HG02623 (cell line): Measurements from ENCODE around the gene ETV1.
A peak's percentile ranks its signal among the peaks of the same experiment; 100 is the strongest.

Experiments
- ATAC-seq: cut with Tn5 transposase; IDR thresholded peaks from one replicate; pipeline ENCODE4 v1.9.1; 2021; ENCODE audit warnings: moderate library complexity; ENCODE audit not compliant: unreplicated experiment

The ETV1 gene

DNA sequence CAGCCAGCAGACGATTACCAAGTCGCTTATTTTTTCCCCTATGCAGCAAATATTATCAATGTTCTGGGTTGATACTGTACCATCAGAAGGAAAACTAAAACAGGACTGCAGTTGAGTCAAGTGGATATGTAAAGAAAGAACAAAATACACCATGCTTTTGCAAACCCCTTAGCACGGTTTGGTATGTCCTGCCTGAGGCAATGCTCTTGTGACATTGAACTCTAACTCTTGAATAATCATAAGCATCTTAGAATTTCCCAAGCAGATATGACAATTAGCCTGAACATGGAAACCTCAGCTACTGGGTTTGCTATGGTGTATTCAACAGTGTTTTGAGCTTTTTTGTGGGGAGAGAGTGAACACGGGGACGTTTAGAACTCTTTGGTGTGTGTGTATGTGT, 107.4 kb downstream of the ETV1 start:
- ATAC-seq: no peak

DNA sequence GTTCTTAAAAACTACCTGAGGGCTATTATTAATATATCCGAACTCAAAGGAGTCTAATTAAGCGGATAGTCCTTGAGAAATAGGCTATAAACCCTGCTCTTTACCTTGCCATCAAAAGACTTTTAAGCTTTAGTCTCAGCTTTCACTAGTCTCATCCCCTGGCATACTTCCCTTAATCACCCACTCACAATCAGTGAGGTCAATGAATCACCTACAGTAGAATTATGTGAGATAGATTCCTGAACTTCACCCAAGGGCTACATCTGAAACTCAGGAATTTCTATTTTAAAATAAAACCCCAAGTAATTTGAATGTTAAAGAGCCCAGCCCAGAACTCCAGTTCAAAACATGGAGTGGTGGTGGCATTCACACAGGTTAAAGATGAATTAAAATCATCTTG, 108.7 kb downstream of the ETV1 start:
- no peak for ATAC-seq

DNA sequence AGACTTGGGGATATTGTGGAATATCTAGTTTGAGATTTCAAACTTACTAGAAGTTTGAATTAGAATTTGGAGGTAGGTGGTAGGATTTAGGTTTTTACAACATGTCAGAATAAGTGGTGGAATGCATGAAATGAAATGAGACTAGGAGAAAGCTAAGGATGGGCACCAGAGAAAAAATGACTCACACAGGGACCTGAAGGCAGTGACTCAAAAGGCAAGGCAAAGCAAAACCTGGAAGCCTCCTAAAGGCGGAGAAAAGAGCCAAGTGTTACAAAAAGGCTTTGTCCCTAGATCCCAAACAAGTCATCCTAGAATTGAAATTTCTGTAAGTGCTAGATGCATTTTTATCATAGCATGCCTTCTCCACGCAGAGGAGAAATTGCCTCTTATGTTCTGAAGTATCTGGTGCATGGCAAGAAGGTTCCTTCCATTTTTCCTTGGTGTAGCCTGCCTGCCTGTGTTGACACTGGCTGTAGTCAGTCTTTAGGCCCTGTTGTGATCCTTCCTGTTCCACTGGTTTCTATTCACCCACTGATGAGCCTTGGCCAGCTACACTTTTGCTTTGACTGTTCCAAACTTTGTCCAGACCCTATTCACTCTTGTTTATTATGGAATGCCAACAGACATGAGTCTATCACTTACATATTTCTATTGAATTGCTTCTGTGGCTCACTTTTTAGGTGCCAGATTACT, 109.3 kb downstream of the ETV1 start:
- no peak for ATAC-seq

DNA sequence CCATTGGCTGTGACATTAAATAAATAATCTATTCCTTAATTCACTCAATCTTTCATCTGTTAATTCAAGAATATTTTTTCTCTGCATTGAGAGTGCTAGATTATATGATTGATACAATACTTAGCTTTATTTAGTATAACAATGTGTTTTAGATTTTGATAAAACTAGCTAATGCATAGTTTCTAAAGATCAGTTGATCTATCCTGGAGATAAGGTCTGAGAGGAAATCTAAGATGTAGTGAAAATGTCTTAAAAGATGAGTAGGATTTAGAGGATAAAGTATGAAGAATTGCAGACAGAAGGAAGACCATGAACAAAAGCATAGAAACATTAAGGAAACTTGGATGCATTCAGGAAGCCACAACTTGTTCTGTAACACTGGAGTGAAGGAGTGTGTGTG, 110.3 kb downstream of the ETV1 start:
- ATAC-seq: no peak

DNA sequence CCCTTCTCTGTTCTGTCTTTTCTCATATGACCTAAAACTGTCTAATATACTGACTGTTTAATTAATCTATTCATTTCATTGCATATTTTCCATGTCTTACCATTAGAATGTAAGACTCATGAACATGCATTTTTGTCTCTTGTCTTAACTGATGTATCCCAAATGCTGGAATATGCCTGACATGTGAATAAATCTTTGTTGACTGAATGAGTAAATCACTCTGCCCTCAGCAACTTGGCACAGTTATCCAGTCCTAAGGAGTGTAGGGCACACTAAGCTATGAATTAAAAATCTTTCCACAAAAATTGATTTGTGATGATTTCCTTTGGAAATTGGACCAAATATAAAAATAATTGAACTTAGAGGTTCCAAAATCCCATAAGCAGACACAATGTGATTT, 111.3 kb downstream of the ETV1 start:
- no peak for ATAC-seq

DNA sequence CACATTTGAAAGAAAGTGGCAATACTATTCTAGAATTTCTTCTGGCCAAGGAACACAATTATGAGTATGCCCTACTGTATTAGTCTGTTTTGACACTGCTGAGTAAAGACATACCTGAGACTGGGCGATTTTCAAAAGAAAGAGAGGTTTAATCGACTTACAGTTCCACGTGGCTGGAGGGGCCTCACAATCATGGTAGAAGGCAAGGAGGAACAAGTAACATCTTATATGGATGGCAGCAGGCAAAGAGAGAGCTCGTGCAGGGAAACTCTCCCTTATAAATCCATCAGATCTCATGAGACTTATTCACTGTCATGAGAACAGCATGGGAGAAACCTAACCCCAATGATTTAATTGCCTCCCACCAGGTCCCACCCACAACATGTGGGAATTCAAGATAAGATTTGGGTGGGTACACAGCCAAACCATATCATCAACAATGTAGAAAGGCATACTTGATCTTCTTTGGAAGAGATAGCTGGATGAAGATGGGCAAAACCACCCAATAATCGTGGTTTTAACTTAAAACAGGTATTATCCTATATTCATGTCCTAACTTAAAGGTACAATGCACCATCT, 113.9 kb downstream of the ETV1 start:
- ATAC-seq: no peak

DNA sequence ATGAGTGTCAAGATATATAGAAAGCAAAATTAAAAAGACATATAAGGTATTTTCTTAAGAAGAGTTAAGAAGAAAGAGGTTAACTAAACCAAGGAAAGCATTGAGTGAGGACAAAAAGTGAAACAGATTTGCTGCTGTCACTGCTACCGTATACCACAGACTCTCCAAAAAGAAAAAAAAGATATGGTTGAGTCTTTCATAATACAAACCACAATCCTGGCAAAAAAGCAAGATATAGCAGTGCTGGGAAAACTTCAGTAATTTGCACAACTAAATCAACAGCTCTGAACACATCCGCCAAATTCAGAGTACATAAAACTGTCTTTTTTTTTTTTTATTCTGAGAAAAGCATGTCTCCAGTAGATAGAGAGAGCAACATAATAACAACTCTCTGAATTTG, 114.7 kb downstream of the ETV1 start:
- no peak for ATAC-seq

DNA sequence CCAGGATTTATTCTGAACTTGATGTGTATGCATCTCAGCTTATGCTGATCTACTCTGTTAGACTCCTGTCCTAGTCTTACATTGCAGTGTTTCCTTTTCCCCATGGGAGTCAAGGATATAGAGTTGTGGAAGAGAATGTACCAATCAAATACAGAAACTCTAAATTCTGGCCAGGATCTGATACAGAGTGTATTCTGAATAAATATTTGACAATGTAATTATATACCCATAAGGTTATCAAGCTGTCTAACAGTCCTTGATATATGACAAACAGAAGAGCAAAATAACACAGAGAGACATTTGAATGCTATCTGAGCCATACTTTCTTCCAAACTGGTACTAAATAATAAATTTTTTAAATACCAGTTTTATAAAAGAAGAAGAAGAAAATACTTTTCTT, 116.8 kb downstream of the ETV1 start:
- ATAC-seq: no peak

DNA sequence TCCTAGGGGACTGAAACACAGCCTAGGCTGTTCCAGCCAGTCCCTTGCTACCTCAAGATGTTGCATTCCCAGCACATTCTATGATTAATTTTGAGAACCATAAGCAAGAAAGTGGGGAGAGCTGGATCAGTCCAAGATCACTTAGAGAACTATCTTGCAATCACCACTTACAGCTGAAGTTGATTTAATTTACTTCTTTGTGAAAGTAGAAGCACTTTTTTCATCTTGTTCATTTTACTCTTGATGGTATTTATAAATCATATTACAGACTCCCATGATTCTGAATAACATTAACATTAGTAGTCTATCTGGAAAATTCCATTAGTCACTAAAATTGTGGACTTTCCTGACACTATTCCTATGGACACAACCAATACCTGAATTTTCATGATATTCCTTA, 118.5 kb downstream of the ETV1 start:
- no peak for ATAC-seq

DNA sequence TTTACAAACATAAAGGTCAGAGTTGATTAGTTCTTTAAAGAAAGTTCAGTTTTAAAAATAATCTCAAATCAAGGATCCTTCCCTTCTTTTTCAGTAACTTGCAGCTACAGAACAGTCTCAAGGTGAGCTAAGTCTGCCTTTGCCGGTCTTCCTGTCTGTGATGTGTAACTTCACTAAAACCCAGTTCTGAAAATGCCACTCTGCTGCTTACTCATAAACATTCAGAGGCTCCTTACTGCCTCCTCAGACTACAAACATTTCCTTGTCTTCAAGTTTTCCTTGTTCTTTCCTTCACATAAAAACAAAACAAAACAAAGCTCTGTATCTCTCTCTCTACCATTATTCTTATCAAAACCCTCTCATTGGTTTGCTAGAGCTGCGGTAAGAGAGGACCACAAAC, 128.7 kb downstream of the ETV1 start:
- ATAC-seq: no peak

DNA sequence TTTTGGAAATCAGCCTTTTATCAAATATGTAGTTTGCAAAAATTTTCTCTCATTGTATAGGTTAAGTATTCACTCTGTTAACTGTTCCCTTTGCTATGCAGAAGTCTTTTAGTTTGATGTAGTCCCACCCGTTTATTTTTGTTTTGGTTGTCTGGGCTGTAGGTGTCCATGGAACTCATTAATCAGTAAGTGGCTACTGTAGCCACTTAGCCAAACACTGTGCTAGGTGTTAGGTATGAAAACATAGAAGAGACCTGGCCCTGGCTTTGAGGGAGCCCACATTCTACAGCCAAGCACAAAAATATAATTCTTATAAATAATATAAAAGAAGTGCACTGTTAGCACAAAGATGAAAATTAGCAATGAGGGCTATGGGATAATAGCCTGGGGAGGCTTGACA, 133.5 kb downstream of the ETV1 start:
- no peak for ATAC-seq

DNA sequence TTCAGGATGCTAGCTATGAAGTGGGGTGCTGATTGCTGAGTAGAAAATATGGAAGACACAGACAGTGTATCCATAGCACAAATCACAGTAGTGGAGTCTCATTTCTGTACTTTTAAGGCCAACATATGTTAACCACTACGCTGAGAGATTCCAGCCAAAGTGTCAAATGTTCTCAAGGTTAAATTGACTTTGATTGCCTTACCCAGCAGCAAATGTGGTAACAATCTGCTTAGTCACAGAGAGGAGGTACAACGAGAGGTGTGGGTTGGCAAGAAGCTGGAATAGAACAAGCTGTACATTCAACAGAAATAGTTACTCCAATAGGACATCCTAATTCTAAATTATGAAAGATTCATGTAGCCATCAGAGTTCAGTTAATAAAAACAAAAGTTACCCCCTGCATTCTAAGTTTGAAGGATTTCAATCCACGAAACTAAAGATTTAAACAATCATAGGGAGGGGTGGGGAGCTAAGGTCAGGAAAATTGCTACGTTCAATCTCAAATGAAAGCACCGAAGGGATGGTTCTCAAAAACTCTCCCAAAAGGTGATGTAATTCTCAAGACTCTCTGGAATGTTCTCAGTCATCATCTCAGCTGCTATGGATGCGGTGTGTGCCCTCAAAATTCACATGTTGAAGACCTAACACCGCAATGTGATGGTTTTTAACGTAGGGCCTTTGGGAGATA, 137.0 kb downstream of the ETV1 start:
- no peak for ATAC-seq

DNA sequence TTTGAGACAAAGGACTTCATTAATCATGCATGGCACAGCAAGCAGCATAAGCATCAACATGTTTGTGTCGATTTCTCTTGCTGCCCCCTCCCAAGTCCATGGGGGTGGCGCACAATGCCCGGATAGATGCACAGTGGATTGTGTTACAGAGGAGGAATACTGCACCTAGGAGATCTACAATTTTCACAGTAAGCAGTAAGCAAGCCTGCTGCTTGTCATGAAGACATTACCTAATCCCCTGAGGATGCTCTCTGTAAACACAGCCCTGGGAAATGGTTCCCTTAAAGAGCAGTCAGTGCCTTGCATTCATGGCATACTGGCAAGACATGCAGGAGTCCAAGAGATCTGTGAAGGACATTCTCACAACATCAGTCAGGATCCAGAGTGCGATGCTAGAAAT, 137.7 kb downstream of the ETV1 start:
- ATAC-seq: no peak

DNA sequence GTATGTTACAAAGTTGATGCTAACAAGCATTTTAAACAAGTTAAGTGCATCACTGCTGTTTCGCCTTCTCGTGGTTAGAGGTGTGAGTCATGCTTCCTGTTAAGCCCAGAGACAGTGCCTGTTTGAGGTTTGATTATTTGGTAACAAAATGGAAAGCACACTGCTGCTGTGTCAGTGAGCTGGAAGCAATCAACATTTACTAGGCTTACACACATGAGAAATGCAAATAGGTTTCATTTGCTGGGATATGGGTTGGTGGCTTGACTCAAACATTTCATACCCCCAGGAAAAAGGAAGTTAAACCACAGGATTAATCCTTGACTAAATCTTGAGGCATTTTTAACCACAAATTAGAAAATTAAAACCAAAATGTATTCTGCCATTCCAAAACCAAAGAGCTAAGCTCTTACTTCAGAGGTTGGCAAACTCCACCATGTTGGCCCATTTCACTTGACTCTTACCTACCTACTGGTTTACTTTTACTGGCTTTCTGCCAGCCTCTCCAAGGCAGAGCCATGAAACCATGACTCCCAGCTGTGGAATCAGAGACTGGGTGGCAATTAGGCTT, 139.2 kb downstream of the ETV1 start:
- peak; percentile 83 for ATAC-seq

DNA sequence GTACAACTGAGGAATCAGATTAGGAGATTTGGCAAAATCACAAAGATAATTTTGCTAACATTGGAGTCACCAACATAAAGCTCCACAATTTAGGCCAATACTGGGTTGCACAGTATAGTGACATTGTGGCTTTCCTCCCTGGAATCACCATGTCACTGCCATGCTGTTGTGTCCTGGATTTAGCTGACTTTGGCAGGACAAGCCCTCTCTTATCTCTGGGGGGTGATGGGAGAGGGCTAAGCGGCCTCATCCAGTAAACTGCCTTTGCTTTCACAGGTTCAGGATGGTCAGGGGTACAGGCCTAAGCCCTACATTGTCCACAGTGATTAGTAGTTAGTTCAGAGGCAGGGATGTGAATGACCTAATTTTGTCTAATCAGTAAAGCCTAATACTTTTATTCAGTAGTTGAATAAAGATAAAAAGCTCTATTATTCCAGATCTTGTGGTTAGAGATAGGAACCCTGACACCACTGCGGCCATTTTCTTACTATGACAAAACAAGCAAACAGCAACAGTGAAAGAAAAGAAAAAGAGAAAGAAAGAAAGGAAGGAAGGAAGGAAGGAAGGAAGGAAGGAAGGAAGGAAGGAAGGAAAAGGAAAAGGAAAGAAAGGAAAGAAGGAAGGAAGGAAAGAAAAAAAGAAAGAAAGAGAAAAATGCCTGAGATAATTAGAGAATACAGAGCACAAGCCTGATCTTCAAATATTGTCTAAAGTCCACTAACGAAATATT, 140.1 kb downstream of the ETV1 start:
- ATAC-seq: no peak

DNA sequence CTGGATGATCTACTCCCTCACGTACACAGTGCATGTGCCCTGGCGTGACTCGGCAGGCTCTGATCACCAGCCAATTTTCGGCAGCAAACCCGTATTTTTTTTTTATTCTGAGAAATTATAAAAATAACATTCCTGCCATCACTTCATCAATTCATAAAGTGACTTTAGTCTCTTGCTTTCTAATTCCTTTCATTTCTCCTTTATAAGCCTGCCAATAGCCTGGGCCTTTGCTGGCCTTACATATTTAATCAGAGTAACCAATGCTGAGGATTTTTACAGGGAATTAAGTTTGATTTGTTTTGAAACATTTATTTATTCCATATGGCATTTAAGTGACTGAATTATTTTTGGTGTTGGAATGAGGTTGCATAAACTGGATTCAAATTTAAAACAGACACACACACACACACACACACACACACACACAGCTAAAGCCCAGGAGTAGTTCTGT, 140.8 kb downstream of the ETV1 start:
- ATAC-seq: no peak

DNA sequence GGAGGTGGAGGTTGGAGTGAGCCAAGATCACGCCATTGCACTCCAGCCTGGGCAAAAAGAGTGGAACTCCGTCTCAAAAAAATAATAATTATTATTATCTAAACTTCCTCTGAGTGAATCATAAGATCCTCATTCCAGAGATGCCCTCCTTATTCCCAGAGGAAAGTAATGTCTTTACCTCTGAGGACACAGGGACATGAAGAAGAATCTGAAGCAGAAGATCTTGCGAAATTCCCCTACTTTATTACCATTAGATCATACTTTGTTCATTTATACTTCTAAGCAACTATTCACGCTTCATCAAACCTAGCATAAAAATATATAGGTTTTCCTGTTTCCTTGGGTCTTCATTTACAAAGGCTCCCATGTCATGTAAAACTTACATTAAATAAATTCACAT, 143.1 kb downstream of the ETV1 start:
- ATAC-seq: no peak

DNA sequence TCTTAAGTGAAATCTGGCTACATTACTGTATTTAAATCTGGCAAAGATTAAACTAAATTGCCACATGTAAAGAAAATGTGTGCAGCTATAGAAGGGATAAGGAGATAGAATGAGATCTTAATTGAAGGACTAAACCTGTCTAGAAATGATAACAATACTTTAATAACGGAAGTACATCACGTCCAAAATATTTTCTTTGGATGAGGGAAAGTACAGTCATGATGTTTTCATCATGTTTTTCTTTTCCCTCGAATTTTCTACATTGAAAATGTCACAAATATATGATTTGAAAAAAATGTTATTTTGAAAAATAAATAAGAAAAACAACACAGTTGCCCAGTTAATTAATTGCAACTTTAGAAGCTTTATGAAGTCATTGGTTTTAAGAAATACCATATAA, 143.9 kb downstream of the ETV1 start:
- ATAC-seq: no peak

DNA sequence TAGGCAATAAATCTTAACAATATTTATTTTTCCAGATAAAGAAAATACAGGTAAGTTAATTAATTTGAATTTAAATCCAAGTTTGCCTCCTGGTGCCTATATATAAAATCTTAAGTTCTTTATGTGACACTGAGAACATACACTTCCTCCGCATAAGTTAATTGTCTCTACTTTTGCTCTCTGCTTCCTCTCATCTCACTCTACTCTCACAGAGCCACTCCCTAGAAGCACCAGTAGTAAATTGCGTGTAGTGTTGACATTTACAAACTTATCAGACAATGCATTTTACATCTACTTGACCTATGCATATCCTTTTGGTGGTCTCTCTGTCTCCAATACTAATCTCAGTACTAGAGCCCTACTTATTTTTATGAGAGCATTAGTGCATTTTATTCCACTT, 144.5 kb downstream of the ETV1 start:
- ATAC-seq: no peak

DNA sequence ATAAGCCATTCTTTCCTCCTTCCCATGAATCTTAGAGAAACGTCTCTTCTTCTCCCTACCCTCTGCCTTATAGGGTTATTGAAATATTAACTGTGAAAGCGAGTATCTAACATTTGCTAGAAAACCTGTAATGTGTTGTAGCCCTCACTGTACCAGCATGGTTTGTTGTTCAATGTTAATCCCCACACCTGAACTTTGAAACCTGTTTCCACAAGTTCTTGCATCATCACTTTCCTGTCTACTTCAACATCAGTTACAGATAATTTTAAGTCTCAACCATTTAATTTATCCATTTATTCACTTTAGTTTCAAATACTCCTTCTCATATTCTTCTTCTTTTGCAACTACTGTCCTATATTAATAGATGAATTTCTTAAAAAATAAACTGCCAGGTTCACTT, 148.2 kb downstream of the ETV1 start:
- ATAC-seq: no peak
